OCI-LY3 (cell line): ENCODE measurements around the gene MAP6.

ENCODE experiments used
- CTCF ChIP-seq: fragments of 200-600, 300-600 bp; sonication (generic); IDR thresholded peaks from 2 replicates; pipeline ENCODE4 v1.5.1; 2014; ENCODE audit warnings: antibody characterized with exemption, low read length, low read depth
- EZH2phosphoT487 ChIP-seq: fragments of 200-600 bp; shearing (Covaris generic); IDR thresholded peaks from 2 replicates; pipeline ENCODE4 v1.6.1; 2018; ENCODE audit warnings: antibody characterized with exemption, mixed run types, low read depth

GRCh38 chr11:75589051-75589450, 79.8 kb downstream of the MAP6 start:
- TF ChIP-seq CTCF (no peak), EZH2phosphoT487 (no peak)
